Epidermal melanocyte (primary cell): ENCODE results near the gene LPO.

Experiments
- DNase-seq: peaks from one replicate; pipeline ENCODE4 v3.0.0; 2011; ENCODE audit warnings: low spot score; ENCODE audit not compliant: insufficient read length

The LPO gene

DNA sequence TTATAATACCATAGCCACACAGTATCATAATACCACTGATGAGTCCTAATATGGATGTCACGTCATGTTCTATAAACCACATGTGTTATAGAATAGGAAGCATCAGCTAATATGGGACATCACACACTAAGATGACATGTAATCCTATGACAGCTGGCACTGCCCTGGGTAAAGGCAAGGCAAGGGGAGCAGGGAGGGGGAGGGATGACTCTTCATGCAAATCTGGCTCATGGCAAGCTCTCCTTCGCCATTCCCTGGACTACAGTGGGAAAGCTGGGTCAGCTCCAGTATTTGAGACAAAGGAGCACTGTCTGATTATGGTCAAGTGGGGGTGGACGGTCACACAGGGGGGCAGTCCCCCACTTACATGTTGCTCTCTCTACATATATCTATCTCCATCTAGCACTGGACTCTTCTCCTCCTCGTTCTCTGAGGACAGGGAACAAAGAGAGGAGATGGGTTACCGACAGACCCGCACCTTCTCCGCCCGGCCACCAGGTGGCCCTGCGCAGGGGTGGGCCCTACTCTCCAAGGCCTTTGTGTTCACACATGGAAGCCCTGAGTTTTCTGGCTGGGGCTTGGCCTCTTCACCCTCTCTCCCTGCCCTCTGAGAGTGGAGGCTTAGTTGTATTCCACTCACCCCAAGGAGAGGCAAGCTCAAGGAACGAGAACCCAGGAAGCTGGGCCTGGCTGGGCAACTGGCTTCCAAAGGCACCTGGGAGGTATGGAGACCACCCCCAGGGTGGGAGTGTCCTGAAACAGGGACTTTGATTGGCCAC is 65.8 kb downstream of the LPO start:
- peak; percentile 69 for DNase-seq

GRCh38 chr17:58304750-58305486 is 66.5 kb downstream of the LPO start:
- DNase-seq = no peak

DNA sequence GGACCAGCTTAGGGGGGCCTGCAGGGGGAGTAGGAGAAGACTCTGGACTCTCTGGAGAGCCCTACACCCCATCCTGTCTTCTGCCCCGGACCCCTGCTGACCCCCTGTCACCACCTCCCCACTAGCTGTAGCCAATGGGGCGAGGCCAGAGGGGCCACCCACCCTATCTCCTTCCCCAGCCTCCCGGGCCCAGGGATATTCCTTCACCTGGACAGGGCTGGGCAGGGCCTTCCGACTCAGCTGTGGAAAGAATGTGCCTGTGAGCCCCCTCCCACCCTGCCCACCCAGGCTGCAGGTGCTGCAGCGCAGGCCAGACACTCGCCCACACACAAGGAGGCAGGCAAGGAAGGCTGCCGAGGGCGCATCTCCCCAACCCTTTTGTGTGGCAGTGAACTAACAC is 67.2 kb downstream of the LPO start:
- no peak for DNase-seq

GRCh38 chr17:58306131-58306951 is 68.0 kb downstream of the LPO start:
- no peak for DNase-seq

GRCh38 chr17:58307468-58308172 is 69.2 kb downstream of the LPO start:
- no peak for DNase-seq

GRCh38 chr17:58308173-58308984 is 70.0 kb downstream of the LPO start:
- no peak for DNase-seq

- no peak for DNase-seq
Observed at GRCh38 chr17:58308985-58309917, 70.9 kb downstream of the LPO start.

- DNase-seq = no peak
Observed at GRCh38 chr17:58309918-58310259, 71.5 kb downstream of the LPO start.

DNA sequence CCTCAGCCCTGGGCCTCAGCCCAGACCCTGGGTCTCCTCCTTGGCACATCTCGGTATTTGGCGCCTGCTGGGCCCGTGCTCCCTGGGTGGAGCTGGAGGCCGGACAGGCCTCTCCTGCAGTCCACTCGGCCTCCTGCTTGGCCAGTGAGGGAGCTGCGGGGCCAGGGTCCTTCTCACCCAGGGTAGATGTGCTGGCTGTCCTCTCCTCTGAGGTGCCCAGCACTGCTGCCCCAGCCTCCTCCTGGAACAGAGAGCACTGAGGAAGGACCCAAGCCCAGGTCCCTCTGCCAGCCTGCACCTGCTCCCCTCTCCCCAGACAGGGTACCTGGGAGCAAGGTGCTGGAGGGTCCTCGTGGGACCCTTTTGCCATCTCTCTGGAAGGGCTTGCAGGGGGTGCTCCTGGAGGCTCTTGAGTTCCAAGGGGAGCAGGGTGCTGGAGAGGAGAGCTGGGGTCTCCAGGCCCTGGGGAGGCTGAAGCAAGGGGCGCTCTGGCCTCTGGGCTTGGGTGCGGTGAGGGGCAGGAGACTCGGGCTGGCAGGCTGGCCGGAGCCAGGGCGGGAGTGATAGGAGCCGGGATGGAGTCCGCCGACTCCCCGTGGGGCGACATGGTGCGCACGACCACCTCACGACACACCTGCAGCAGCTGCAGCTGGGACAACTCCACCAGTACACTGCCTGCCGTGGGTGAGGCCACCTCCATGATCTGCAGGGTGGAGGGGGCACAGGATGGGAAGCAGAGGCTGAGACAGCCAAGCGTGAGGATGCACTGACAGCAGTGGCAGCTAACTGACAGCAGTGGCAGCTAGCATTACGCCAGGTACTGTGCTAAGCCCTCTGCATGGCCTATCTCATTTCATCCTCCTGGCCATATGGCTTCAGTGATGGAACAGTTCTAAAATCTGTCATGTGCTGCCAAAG is 72.4 kb downstream of the LPO start:
- no peak for DNase-seq

DNA sequence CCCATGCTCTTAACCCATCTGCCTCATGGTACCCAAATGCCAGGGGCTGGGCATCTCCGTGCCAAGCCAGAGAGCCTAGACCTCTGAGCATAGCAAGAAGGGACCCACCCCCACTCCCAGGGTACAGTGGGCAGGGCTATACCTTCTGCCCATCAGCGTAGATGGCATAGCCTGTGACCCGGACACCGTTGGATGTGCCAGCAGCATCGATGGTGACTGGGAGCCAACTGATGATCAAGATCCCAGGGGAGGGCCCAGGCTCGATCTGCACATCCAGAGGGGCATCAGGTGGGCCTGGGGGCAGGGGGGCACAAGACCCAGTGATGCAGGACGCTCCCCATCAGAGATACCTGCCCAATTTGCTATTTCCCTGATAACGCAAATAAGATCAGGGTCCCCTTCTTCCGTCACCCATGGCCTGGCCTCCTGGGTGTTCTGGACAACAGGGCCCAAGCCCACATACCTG is 73.1 kb downstream of the LPO start:
- DNase-seq = no peak

- DNase-seq = no peak
Observed at GRCh38 chr17:58312021-58312630, 73.7 kb downstream of the LPO start.

GRCh38 chr17:58312829-58313228 is 74.4 kb downstream of the LPO start:
- no peak for DNase-seq

DNA sequence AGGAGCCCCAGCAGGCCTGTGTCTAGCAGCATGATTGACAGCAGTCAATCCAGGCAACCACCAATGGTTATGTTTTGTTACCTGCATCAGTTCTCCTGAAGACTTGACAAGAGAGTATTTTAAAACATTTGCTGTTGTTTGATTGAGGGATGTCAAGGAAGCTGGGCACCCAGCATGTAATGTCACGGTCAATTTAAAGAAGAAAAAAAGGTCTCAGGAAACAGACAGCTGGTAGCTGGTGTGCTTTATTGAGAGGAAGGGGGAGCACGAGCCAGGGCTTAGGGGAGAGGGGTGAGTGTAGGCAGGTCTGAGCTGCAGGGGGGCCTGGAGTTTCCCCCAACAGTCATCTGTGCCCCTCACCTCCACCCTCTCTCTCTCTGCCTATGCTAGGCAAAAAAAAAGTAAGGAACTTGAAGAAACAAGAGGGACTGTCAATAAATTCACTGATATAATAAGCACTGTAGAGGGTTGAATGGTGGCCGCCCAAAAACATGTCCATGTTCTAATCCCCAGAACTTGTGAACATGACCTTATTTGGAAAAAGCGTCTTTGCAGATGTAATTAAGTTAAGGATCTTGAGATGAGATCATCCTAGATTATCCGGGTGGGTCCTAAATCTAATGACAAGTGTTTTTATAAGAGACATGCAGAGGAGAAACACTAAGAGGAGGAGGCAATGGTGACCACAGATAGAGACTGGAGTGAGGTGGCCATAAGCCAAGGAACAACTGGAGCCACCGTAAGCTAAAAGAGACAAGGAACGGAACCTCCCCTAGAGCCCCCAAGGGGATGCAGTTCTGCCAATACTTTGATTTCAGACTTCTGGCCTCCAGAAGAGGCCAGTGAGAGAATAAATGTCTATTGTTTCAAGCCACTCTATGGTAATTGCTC is 75.7 kb downstream of the LPO start:
- no peak for DNase-seq

DNA sequence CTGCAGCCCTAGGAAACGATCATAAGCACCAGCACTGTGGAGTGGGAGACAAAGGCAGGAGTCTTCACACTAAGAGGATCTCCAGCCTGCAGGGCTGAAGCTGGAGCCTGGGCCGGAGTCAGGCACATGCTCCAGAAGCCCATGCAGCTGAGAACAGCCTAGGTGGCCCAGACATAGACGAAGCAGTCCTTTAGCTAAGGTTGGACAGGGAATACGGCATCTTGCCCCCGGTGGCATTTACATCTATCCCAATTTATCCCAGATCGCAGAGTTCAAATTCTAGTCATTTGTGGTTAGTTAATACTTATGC is 76.3 kb downstream of the LPO start:
- no peak for DNase-seq

DNA sequence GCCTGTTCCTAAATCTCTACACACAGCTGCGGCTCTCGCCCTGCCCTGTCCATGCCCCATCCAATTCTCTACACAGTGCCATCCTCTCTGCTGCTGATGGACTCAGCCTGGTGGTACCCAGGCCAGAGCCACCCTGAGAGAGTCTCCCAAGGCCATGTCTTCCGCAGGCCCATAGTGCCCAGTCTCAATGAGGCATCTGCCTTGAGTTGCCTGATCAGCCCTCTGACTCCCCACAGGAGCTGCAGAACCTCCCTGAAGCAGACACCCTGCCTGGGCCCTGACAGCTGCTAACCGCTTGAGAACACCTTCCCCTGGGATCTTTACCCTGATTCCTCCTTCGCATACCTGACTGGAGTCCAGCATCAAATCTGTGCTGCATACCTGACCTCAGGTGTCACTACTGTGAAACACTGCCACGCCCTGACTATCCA is 76.9 kb downstream of the LPO start:
- DNase-seq = no peak

DNA sequence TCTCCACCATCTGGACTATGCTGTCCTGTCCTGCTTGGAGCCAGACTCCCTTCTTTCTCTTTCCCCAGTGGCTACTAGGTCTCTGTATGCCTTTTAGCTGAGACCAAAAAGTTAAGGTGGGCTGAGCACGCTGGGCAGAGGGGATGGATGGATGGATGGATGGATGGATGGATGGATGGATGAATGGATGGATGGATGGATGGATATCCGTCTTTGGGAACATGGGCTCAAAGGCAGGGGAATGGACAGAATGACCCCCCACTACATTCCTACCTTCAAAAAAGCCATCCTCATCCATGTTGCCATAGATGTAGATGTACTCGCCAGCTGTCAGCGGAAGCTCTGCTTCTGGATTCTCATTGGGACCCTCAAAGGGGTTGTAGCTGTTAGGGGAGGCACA is 77.4 kb downstream of the LPO start:
- DNase-seq = no peak
